H1 (cell line): ENCODE results near the gene DNAJC16. TPM values are rescaled to one million over a fixed set of nuclear protein-coding genes. Genes with fewer than 3 reads are reported as not detected.

Experiments used
- CTCF ChIA-PET: fragments of 300-600 bp; sonication (Branson Sonifier 250); formaldehyde crosslinking; loops from one replicate; lab custom pipeline; 2021; ENCODE audit not compliant: partially characterized antibody; lab: Charles Lee
- POLR2A ChIA-PET: fragments of 300-600 bp; sonication (Branson Sonifier 250); formaldehyde crosslinking; loops from one replicate; lab custom pipeline; 2021; ENCODE audit warnings: inconsistent platforms; ENCODE audit not compliant: partially characterized antibody; lab: Charles Lee
- DNase-seq, 2 experiments: peaks; one replicate each; pipeline versions ENCODE4 v3.0.0 to v3.0.0-alpha.2; 2010 to 2022; ENCODE audit warnings: low spot score in 2 of 2, low read depth in 1 of 2, mixed read lengths in 1 of 2
- FAIRE-seq: peaks from 2 replicates; lab custom pipeline; 2011; peaks lifted over from hg19 to GRCh38; lab: Jason Lieb, UNC
- H2AFZ ChIP-seq: 2 replicates; pipeline ENCODE4 v1.8.1; 2012; ENCODE audit warnings: low read length, inconsistent platforms
- H2AK5ac ChIP-seq: 2 replicates; pipeline ENCODE4 v1.6.1; 2013; ENCODE audit warnings: low read depth, low read length
- H2BK120ac ChIP-seq: replicated peaks from 2 replicates; pipeline ENCODE3; 2013; ENCODE audit warnings: low read depth, low read length, inconsistent platforms
- H2BK12ac ChIP-seq: 2 replicates; pipeline ENCODE4 v1.6.1; 2013; ENCODE audit warnings: low read depth, low read length
- H2BK15ac ChIP-seq: 2 replicates; pipeline ENCODE4 v1.6.1; 2013; ENCODE audit warnings: low read length
- H2BK20ac ChIP-seq: 2 replicates; pipeline ENCODE4 v1.6.1; 2013; ENCODE audit warnings: low read length
- H2BK5ac ChIP-seq: 2 replicates; pipeline ENCODE4 v1.6.1; 2013; ENCODE audit warnings: low read depth, low read length
- H3K14ac ChIP-seq: 2 replicates; pipeline ENCODE4 v1.6.1; 2013; ENCODE audit warnings: inconsistent platforms; ENCODE audit not compliant: insufficient read length
- H3K18ac ChIP-seq: 2 replicates; pipeline ENCODE4 v1.6.1; 2013; ENCODE audit warnings: low read length; ENCODE audit errors: extremely low read depth
- H3K23ac ChIP-seq: 2 replicates; pipeline ENCODE4 v1.6.1; 2013; ENCODE audit warnings: inconsistent platforms; ENCODE audit not compliant: insufficient read length
- H3K23me2 ChIP-seq: 2 replicates; pipeline ENCODE4 v1.6.1; 2013; ENCODE audit warnings: low read depth, low read length
- H3K27ac ChIP-seq: 2 replicates; pipeline ENCODE4 v1.6.1; 2011; ENCODE audit warnings: low read depth, low read length, inconsistent platforms
- H3K27me3 ChIP-seq, 4 experiments: replicated peaks in 1 of 4; 1 replicate in 1 of 4; 2 replicates in 3 of 4; pipeline versions ENCODE4 v1.6.1 to v1.8.1; 2011 to 2013; ENCODE audit warnings: low read length in 3 of 4, mild to moderate bottlenecking in 3 of 4, inconsistent platforms in 2 of 4, mixed read lengths in 2 of 4, moderate library complexity in 1 of 4; ENCODE audit not compliant: control insufficient read depth in 3 of 4, insufficient read depth in 3 of 4; ENCODE audit errors: extremely low read depth in 1 of 4
- H3K36me3 ChIP-seq, 4 experiments: 2 replicates each; pipeline versions ENCODE4 v1.6.1 to v1.8.1; 2011 to 2013; ENCODE audit warnings: mild to moderate bottlenecking in 4 of 4, low read length in 3 of 4, moderate library complexity in 2 of 4, control low read depth in 1 of 4, inconsistent platforms in 1 of 4; ENCODE audit not compliant: insufficient read depth in 4 of 4, control insufficient read depth in 2 of 4
- H3K4ac ChIP-seq: replicated peaks from 2 replicates; pipeline ENCODE3; 2013; ENCODE audit warnings: low read length, low read depth, mixed read lengths, inconsistent platforms; ENCODE audit not compliant: insufficient read length
- H3K4me1 ChIP-seq, 4 experiments: replicated peaks in 1 of 4; 1 replicate in 1 of 4; 2 replicates in 3 of 4; pipeline versions ENCODE4 v1.6.1 to v1.8.1; 2011 to 2013; ENCODE audit warnings: low read length in 3 of 4, inconsistent platforms in 2 of 4, mixed read lengths in 1 of 4; ENCODE audit not compliant: insufficient read depth in 4 of 4, control insufficient read depth in 3 of 4
- H3K4me2 ChIP-seq, 2 experiments: 2 replicates each; pipeline versions ENCODE4 v1.6.1 to v1.8.1; 2011 to 2013; ENCODE audit warnings: low read depth in 2 of 2, low read length in 2 of 2, control low read depth in 1 of 2, inconsistent platforms in 1 of 2, mild to moderate bottlenecking in 1 of 2; ENCODE audit not compliant: insufficient read depth in 1 of 2
- H3K4me3 ChIP-seq, 4 experiments: fragments of 200-600, 300-600 bp in 1 of 4; sonication (generic), shearing (Covaris generic), sonication (Bioruptor Twin) in 1 of 4; 2 replicates each; pipeline versions ENCODE4 v1.5.1 to v1.8.1; 2011 to 2016; ENCODE audit warnings: low read length in 4 of 4, low read depth in 3 of 4, control low read depth in 2 of 4, inconsistent platforms in 2 of 4, mild to moderate bottlenecking in 2 of 4, mixed read lengths in 1 of 4, moderate library complexity in 1 of 4; ENCODE audit not compliant: insufficient read depth in 2 of 4; ENCODE audit errors: extremely low read depth in 1 of 4
- H3K56ac ChIP-seq: replicated peaks from 2 replicates; pipeline ENCODE3; 2013; ENCODE audit warnings: low read depth, mild to moderate bottlenecking, mixed read lengths, low read length, inconsistent platforms; ENCODE audit not compliant: insufficient read length
- H3K79me1 ChIP-seq: 2 replicates; pipeline ENCODE4 v1.6.1; 2013; ENCODE audit warnings: low read depth, low read length, control low read depth
- H3K79me2 ChIP-seq, 2 experiments: 2 replicates each; pipeline versions ENCODE4 v1.6.1 to v1.8.1; 2012 to 2013; ENCODE audit warnings: low read length in 2 of 2, mild to moderate bottlenecking in 2 of 2, inconsistent platforms in 1 of 2; ENCODE audit not compliant: insufficient read depth in 2 of 2, control insufficient read depth in 1 of 2
- H3K9ac ChIP-seq, 4 experiments: replicated peaks in 1 of 4; 1 replicate in 1 of 4; 2 replicates in 3 of 4; pipeline versions ENCODE4 v1.6.1 to v1.8.1; 2011 to 2013; ENCODE audit warnings: low read depth in 3 of 4, low read length in 3 of 4, control low read depth in 2 of 4, mild to moderate bottlenecking in 2 of 4, moderate library complexity in 2 of 4, inconsistent platforms in 1 of 4; ENCODE audit errors: extremely low read depth in 1 of 4
- H3K9me3 ChIP-seq, 2 experiments: 2 replicates each; pipeline versions ENCODE4 v1.6.1 to v1.8.1; 2012 to 2013; ENCODE audit warnings: mild to moderate bottlenecking in 2 of 2, moderate library complexity in 2 of 2, control low read depth in 1 of 2, inconsistent platforms in 1 of 2, low read depth in 1 of 2, low read length in 1 of 2, mixed read lengths in 1 of 2; ENCODE audit not compliant: insufficient read depth in 2 of 2
- H4K20me1 ChIP-seq, 2 experiments: replicated peaks in 1 of 2; 2 replicates each; pipeline versions ENCODE3 to v1.8.1; 2011 to 2013; ENCODE audit warnings: inconsistent platforms in 2 of 2, low read length in 2 of 2, mild to moderate bottlenecking in 1 of 2; ENCODE audit not compliant: insufficient read depth in 2 of 2, control insufficient read depth in 1 of 2
- H4K5ac ChIP-seq: 2 replicates; pipeline ENCODE4 v1.6.1; 2013; ENCODE audit warnings: low read length, low read depth, mixed read lengths, inconsistent platforms; ENCODE audit not compliant: insufficient read length
- H4K8ac ChIP-seq: 2 replicates; pipeline ENCODE4 v1.8.0; 2013; ENCODE audit warnings: mild to moderate bottlenecking, moderate library complexity, low read length, inconsistent platforms; ENCODE audit not compliant: insufficient read depth; ENCODE audit errors: extremely low read depth
- H4K91ac ChIP-seq: replicated peaks from 2 replicates; pipeline ENCODE3; 2013; ENCODE audit warnings: low read length, mixed read lengths, inconsistent platforms; ENCODE audit not compliant: insufficient read length
- ATF3 ChIP-seq: IDR thresholded peaks from 2 replicates; pipeline ENCODE4 v1.6.1; 2011; ENCODE audit warnings: low read depth, mild to moderate bottlenecking, low read length; ENCODE audit not compliant: insufficient read depth
- CBX8 ChIP-seq: fragments of 300-800, 300-1000 bp; sonication (generic); IDR thresholded peaks from 2 replicates; pipeline ENCODE4 v1.7.1; 2016; ENCODE audit warnings: low read depth, low read length, borderline replicate concordance
- CEBPB ChIP-seq: IDR thresholded peaks from 2 replicates; pipeline ENCODE4 v1.6.1; 2012; ENCODE audit warnings: low read depth, low read length
- CHD2 ChIP-seq: IDR thresholded peaks from 2 replicates; pipeline ENCODE4 v1.6.1; 2012; ENCODE audit warnings: low read length, improper control_type of control experiment
- CREB1 ChIP-seq: IDR thresholded peaks from 2 replicates; pipeline ENCODE4 v1.6.1; 2012; ENCODE audit warnings: inconsistent platforms
- CTBP2 ChIP-seq: IDR thresholded peaks from 2 replicates; pipeline ENCODE4 v1.7.0; 2011; ENCODE audit warnings: borderline replicate concordance, mild to moderate bottlenecking, moderate library complexity, mixed read lengths, low read length; ENCODE audit not compliant: insufficient read depth, insufficient read length
- GTF2F1 ChIP-seq: IDR thresholded peaks from 2 replicates; pipeline ENCODE4 v1.6.1; 2012; ENCODE audit warnings: low read depth, low read length, improper control_type of control experiment, borderline replicate concordance
- KDM1A ChIP-seq: fragments of 200-600, 300-600 bp; sonication (generic); IDR thresholded peaks from 2 replicates; pipeline ENCODE4 v1.7.1; 2016; ENCODE audit warnings: mild to moderate bottlenecking, low read length, borderline replicate concordance
- MAFK ChIP-seq: IDR thresholded peaks from 2 replicates; pipeline ENCODE4 v1.6.1; 2012; ENCODE audit warnings: low read depth, mild to moderate bottlenecking, improper control_type of control experiment, low read length
- NANOG ChIP-seq: IDR thresholded peaks from 2 replicates; pipeline ENCODE4 v1.6.1; 2011; ENCODE audit warnings: low read length, low read depth, mild to moderate bottlenecking, inconsistent platforms; ENCODE audit not compliant: insufficient read depth, poor library complexity, severe bottlenecking
- RBBP5 ChIP-seq: IDR thresholded peaks from 2 replicates; pipeline ENCODE4 v1.7.1; 2012; ENCODE audit warnings: low read depth, mild to moderate bottlenecking, inconsistent platforms, low read length, moderate library complexity, borderline replicate concordance
- USF2 ChIP-seq: IDR thresholded peaks from 2 replicates; pipeline ENCODE4 v1.6.1; 2011; ENCODE audit warnings: low read length, improper control_type of control experiment
- WGBS, 2 experiments: shearing (Covaris generic) in 1 of 2; methylation state at CpG; one replicate each; pipeline versions ENCODE4 v1.1.6 to v1.1.7; 2013 to 2015; ENCODE audit warnings: low lambda C conversion rate in 2 of 2, mixed read lengths in 2 of 2, inconsistent platforms in 1 of 2, low coverage in 1 of 2, missing lambda C conversion rate in 1 of 2; ENCODE audit not compliant: insufficient replicate concordance in 2 of 2, insufficient coverage in 1 of 2, insufficient read length in 1 of 2; ENCODE audit errors: extremely low coverage in 1 of 2, missing lambda C conversion rate in 1 of 2; 5-methylcytosine and 5-hydroxymethylcytosine counted together
- polyA plus RNA-seq, 7 experiments: library from polyadenylated mRNA; depleted of rRNA in 3 of 7; stranded (reverse) in 5 of 7; unstranded in 2 of 7; fragments of >200 nt in 5 of 7; fragments of 200-250 nt in 2 of 7; gene quantifications; 1 replicate in 5 of 7; 2 replicates in 1 of 7; 4 replicates in 1 of 7; pipeline versions ENCODE4 v1.2.1 to v1.2.3, GENCODE V29; 2011 to 2013; ENCODE audit warnings: missing spikeins in 2 of 7, mixed read lengths in 2 of 7
- total RNA-seq: library from RNA; stranded (reverse); fragmentation: NEBNext Ultra II Directional; extraction: Animal tissue kit (Norgen Biotek cat#: 25700); gene quantifications from 2 replicates; pipeline ENCODE4 v1.2.1, GENCODE V29; 2021

The DNAJC16 gene
- total and polyA plus RNA-seq, 2 of the 8 experiments (the other 6 are each of a cell fraction or from before 2014, with no cell fraction given) = 7.9 to 23.3 TPM

GRCh38 chr1:15623435-15623834 lies 96.8 kb downstream of the DNAJC16 start:
- Histone ChIP-seq H3K56ac (no peak overlapping the region), H3K23me2 (no peaks in the 10 kb centered on the region), H4K8ac (no peak overlapping the region), H3K79me1 (peaks cover 4% of the 10 kb centered on the region; the same call in 1 of the 2 replicates), H3K23ac (no peak overlapping the region), H4K20me1 (peaks cover 13 to 20% of the 10 kb centered on the region in 2 experiments), H3K9me3 (no peaks in the 10 kb centered on the region), H3K36me3 (peaks cover 5 to 19% (median 14%) of the 10 kb centered on the region in 4 experiments; a peak in 7 of 8 replicates), H3K27ac (no peak overlapping the region), H2BK120ac (no peak overlapping the region), H2AK5ac (no peak overlapping the region), H2BK15ac (no peak overlapping the region), H2BK20ac (no peak overlapping the region), H3K27me3 (no peaks in the 10 kb centered on the region), H3K4ac (no peak overlapping the region), H3K18ac (no peak overlapping the region), H3K79me2 (peaks cover 24 to 95% of the 10 kb centered on the region in 2 experiments), H3K4me2 (no peak overlapping the region), H2BK12ac (no peak overlapping the region), H3K4me3 (no peak overlapping the region), H2BK5ac (no peak overlapping the region), H4K91ac (no peak overlapping the region), H3K4me1 (no peaks in the 10 kb centered on the region; a peak in 1 of 7 replicates), H2AFZ (no peak overlapping the region), H3K14ac (no peak overlapping the region), H4K5ac (no peak overlapping the region), H3K9ac (no peak overlapping the region)
- FAIRE-seq (no peak), DNase-seq (no peak)
- 93% methylated on average over 6 of the region's 6 CpGs; no CpG with 5 or more reads in 1 of the 2 experiments for WGBS, 2 experiments
- ChIA-PET POLR2A (interaction anchor here (0.7 kb wide), 1 partner anchor 133 kb away, joined by 3 read pairs; no protein-coding TSS in a partner anchor), CTCF (interaction anchor here (0.7 to 1.6 kb wide), 4 partner anchors 21 to 93 kb away, joined by 3 read pairs; no protein-coding TSS in a partner anchor)
- TF ChIP-seq GTF2F1 = no peak
- TF ChIP-seq CTBP2 = no peak
- TF ChIP-seq USF2 = no peak
- TF ChIP-seq ATF3 = no peak
- no peak for TF ChIP-seq CREB1
- no peak for TF ChIP-seq CBX8
- no peak for TF ChIP-seq KDM1A
- TF ChIP-seq RBBP5 = no peak
- no peak for TF ChIP-seq CHD2
- no peak for TF ChIP-seq CEBPB
- no peak for TF ChIP-seq NANOG
- no peak for TF ChIP-seq MAFK
